ENCODE measurements around the gene KCNIP4.

KCNIP4 gene

DNA sequence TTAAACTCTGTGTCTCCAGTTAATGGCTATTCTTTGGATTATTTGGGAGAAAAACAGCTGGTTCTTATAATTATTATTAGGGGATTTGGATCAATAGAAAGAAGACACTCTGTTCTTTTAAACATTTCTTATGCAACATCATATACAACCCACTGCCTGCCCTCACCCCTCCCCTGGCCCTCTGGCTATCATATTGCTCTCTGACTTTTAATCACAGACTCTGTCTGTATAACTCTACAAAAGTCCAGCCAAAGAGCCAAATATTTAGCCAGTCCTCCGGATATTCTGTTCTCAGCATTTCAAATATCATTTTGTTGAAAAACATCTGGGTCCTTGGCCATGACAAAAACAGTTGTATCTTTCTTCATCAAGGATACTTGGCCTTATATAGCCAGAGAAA, 1267.3 kb downstream of the KCNIP4 start:
- DNase-seq, result no peak
- H2BK15ac ChIP-seq (replicated peaks; ENCODE audit: low read depth), result no peak overlapping the region
- no CpG with 5 or more reads among the region's 1 CpG for WGBS (ENCODE audit: extremely low coverage, insufficient coverage, low lambda C conversion rate)

DNA sequence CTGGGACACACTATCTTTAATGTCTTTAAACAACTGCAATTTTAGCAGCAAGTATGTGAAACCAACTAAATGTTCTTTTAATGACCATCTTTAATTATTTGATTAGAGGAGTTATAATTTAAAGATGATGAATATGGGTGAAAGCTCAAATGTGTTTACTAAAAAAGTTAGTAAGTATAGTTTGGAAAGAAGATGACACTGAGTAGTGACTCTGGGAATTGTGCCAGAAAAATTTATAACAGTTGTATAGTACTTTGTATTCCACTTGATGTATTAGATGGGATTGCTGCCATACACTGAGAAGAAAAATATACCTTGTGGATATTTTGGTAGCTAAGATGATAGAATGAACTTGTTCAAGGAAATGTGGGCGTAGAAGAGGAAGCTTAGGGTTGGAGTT, 1267.8 kb downstream of the KCNIP4 start:
- Histone ChIP-seq H3K27ac (ENCODE audit: low read depth, low read length) (no peak overlapping the region), H3K9ac (ENCODE audit: low read length) (no peak overlapping the region), H3K4me2 (ENCODE audit: low read length) (no peak overlapping the region), H4K8ac (ENCODE audit: low read depth, low read length) (no peak overlapping the region), H3K36me3 (ENCODE audit: control insufficient read depth, insufficient read depth, low read length) (no peaks in the 10 kb centered on the region), H3K18ac (ENCODE audit: low read length) (no peak overlapping the region), H2BK120ac (ENCODE audit: low read depth, low read length) (no peak overlapping the region), H2AK5ac (ENCODE audit: low read length) (no peak overlapping the region), H2BK5ac (ENCODE audit: low read length) (no peak overlapping the region), H3K4me3 (ENCODE audit: low read length) (no peak overlapping the region), H3K79me1 (ENCODE audit: low read length) (no peaks in the 10 kb centered on the region), H3K23ac (ENCODE audit: low read length) (no peak overlapping the region), H3K4me1 (ENCODE audit: control insufficient read depth, low read depth, low read length) (no peaks in the 10 kb centered on the region), H4K5ac (ENCODE audit: low read length) (no peak overlapping the region), H3K56ac (ENCODE audit: low read length) (no peak overlapping the region), H3K79me2 (ENCODE audit: control insufficient read depth, insufficient read depth, low read length) (no peaks in the 10 kb centered on the region), H3K27me3 (ENCODE audit: insufficient read depth, low read length, poor library complexity) (no peaks in the 10 kb centered on the region), H2BK15ac (replicated peaks; ENCODE audit: low read depth) (no peak overlapping the region), H3K4ac (ENCODE audit: low read depth, low read length) (no peak overlapping the region)
- no CpG with 5 or more reads among the region's 1 CpG for WGBS (ENCODE audit: extremely low coverage, insufficient coverage, low lambda C conversion rate)
- DNase-seq, result no peak

More for the DNA sequence above, 1267.3 kb downstream of the KCNIP4 start:
- H3K27me3 ChIP-seq (ENCODE audit: insufficient read depth, low read length, poor library complexity), result no peaks in the 10 kb centered on the region
- H4K8ac ChIP-seq (ENCODE audit: low read depth, low read length), result no peak overlapping the region
- no peak overlapping the region for H3K4me2 ChIP-seq (ENCODE audit: low read length)
- H2BK5ac ChIP-seq (ENCODE audit: low read length), result no peak overlapping the region
- H3K36me3 ChIP-seq (ENCODE audit: control insufficient read depth, insufficient read depth, low read length), result no peaks in the 10 kb centered on the region
- H3K79me1 ChIP-seq (ENCODE audit: low read length), result no peaks in the 10 kb centered on the region
- H2AK5ac ChIP-seq (ENCODE audit: low read length), result no peak overlapping the region
- no peak overlapping the region for H3K4me3 ChIP-seq (ENCODE audit: low read length)
- no peaks in the 10 kb centered on the region for H3K79me2 ChIP-seq (ENCODE audit: control insufficient read depth, insufficient read depth, low read length)
- no peak overlapping the region for H3K23ac ChIP-seq (ENCODE audit: low read length)
- no peak overlapping the region for H3K9ac ChIP-seq (ENCODE audit: low read length)
- no peak overlapping the region for H3K4ac ChIP-seq (ENCODE audit: low read depth, low read length)
- H4K5ac ChIP-seq (ENCODE audit: low read length), result no peak overlapping the region
- no peaks in the 10 kb centered on the region for H3K4me1 ChIP-seq (ENCODE audit: control insufficient read depth, low read depth, low read length)
- no peak overlapping the region for H3K56ac ChIP-seq (ENCODE audit: low read length)
- H3K18ac ChIP-seq (ENCODE audit: low read length), result no peak overlapping the region
- no peak overlapping the region for H3K27ac ChIP-seq (ENCODE audit: low read depth, low read length)
- no peak overlapping the region for H2BK120ac ChIP-seq (ENCODE audit: low read depth, low read length)

DNA sequence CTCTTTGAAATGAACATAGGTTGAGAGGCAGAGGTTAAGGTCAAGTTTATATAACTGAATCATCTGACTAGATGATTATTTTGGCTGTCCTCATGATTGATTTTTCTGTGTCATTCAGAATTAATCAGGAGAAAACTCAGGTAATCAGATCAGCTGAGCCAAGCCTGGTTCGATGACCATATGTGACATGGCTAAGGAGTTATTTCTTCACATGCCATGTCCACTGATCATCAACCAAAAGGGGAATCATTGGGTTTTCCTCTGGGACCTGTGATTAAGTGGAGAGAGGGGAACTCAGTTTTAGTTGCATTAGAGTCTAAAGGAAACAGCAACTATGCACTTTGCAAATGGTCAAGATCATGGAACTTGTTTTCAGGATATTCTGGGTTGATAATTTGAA, 1268.6 kb downstream of the KCNIP4 start:
- Histone ChIP-seq H3K4me3 (ENCODE audit: low read length) (no peak overlapping the region), H3K4me2 (ENCODE audit: low read length) (no peak overlapping the region), H3K4ac (ENCODE audit: low read depth, low read length) (no peak overlapping the region), H2BK15ac (replicated peaks; ENCODE audit: low read depth) (no peak overlapping the region), H3K27me3 (ENCODE audit: insufficient read depth, low read length, poor library complexity) (no peaks in the 10 kb centered on the region), H3K4me1 (ENCODE audit: control insufficient read depth, low read depth, low read length) (no peaks in the 10 kb centered on the region), H2AK5ac (ENCODE audit: low read length) (no peak overlapping the region), H3K23ac (ENCODE audit: low read length) (no peak overlapping the region), H3K36me3 (ENCODE audit: control insufficient read depth, insufficient read depth, low read length) (no peaks in the 10 kb centered on the region), H3K9ac (ENCODE audit: low read length) (no peak overlapping the region), H3K79me2 (ENCODE audit: control insufficient read depth, insufficient read depth, low read length) (no peaks in the 10 kb centered on the region), H2BK5ac (ENCODE audit: low read length) (no peak overlapping the region), H3K18ac (ENCODE audit: low read length) (no peak overlapping the region), H3K27ac (ENCODE audit: low read depth, low read length) (no peak overlapping the region), H2BK120ac (ENCODE audit: low read depth, low read length) (no peak overlapping the region), H4K8ac (ENCODE audit: low read depth, low read length) (no peak overlapping the region), H3K79me1 (ENCODE audit: low read length) (no peaks in the 10 kb centered on the region), H3K56ac (ENCODE audit: low read length) (no peak overlapping the region), H4K5ac (ENCODE audit: low read length) (no peak overlapping the region)
- no CpG with 5 or more reads among the region's 1 CpG for WGBS (ENCODE audit: extremely low coverage, insufficient coverage, low lambda C conversion rate)
- no peak for DNase-seq
